ENCODE measurements around the gene YPEL5.
"Not testable (repeated sequence)": the region's sequence is repeated elsewhere in the genome, so short reads cannot be mapped to it uniquely, and the experiment has no call there.

The YPEL5 gene

GRCh38 chr2:30136764-30137444 lies 9.9 kb upstream of the YPEL5 start:
- H3K27ac ChIP-seq (ENCODE audit: low read depth, low read length), result no peak overlapping the region
- no peaks in the 10 kb centered on the region for H3K36me3 ChIP-seq (ENCODE audit: control insufficient read depth in 1 of 2, insufficient read depth in 2 of 2, low read length in 2 of 2)
- H3K4me3 ChIP-seq (ENCODE audit: low read depth in 1 of 2, low read length in 2 of 2), result no peak overlapping the region
- no peaks in the 10 kb centered on the region for H3K4me1 ChIP-seq (ENCODE audit: control insufficient read depth in 1 of 2, insufficient read depth in 2 of 2, low read length in 2 of 2)
- no peaks in the 10 kb centered on the region for H3K9me3 ChIP-seq (ENCODE audit: control insufficient read depth in 1 of 2, low read length in 2 of 2)
- H3K27me3 ChIP-seq (ENCODE audit: control insufficient read depth in 1 of 2, insufficient read depth in 2 of 2, low read length in 2 of 2), result peaks cover 0 to 4% of the 10 kb centered on the region in 2 donors
- no peak overlapping the region for H3K9ac ChIP-seq (ENCODE audit: low read depth in 1 of 2, low read length in 2 of 2)

GRCh38 chr2:30139131-30139870 lies 7.5 kb upstream of the YPEL5 start:
- Histone ChIP-seq H3K9ac (ENCODE audit: low read depth in 1 of 2, low read length in 2 of 2) (no peak overlapping the region), H3K36me3 (ENCODE audit: control insufficient read depth in 1 of 2, insufficient read depth in 2 of 2, low read length in 2 of 2) (no peaks in the 10 kb centered on the region), H3K27ac (ENCODE audit: low read depth, low read length) (no peak overlapping the region), H3K4me3 (ENCODE audit: low read depth in 1 of 2, low read length in 2 of 2) (no peak overlapping the region), H3K27me3 (ENCODE audit: control insufficient read depth in 1 of 2, insufficient read depth in 2 of 2, low read length in 2 of 2) (no peaks in the 10 kb centered on the region), H3K4me1 (ENCODE audit: control insufficient read depth in 1 of 2, insufficient read depth in 2 of 2, low read length in 2 of 2) (no peaks in the 10 kb centered on the region), H3K9me3 (ENCODE audit: control insufficient read depth in 1 of 2, low read length in 2 of 2) (no peaks in the 10 kb centered on the region)

GRCh38 chr2:30141136-30141535 lies 5.7 kb upstream of the YPEL5 start:
- H3K36me3 ChIP-seq (ENCODE audit: control insufficient read depth in 1 of 2, insufficient read depth in 2 of 2, low read length in 2 of 2), result no peaks in the 10 kb centered on the region
- no peak overlapping the region for H3K4me3 ChIP-seq (ENCODE audit: low read depth in 1 of 2, low read length in 2 of 2)
- no peak overlapping the region for H3K27ac ChIP-seq (ENCODE audit: low read depth, low read length)
- H3K9me3 ChIP-seq (ENCODE audit: control insufficient read depth in 1 of 2, low read length in 2 of 2), result no peaks in the 10 kb centered on the region
- H3K27me3 ChIP-seq (ENCODE audit: control insufficient read depth in 1 of 2, insufficient read depth in 2 of 2, low read length in 2 of 2), result no peaks in the 10 kb centered on the region
- H3K9ac ChIP-seq (ENCODE audit: low read depth in 1 of 2, low read length in 2 of 2), result no peak overlapping the region
- peaks cover 0 to 5% of the 10 kb centered on the region in 2 donors for H3K4me1 ChIP-seq (ENCODE audit: control insufficient read depth in 1 of 2, insufficient read depth in 2 of 2, low read length in 2 of 2)

- H3K36me3 ChIP-seq (ENCODE audit: control insufficient read depth in 1 of 2, insufficient read depth in 2 of 2, low read length in 2 of 2), result no peaks in the 10 kb centered on the region
- H3K27ac ChIP-seq (ENCODE audit: low read depth, low read length), result no peak overlapping the region
- H3K9me3 ChIP-seq (ENCODE audit: control insufficient read depth in 1 of 2, low read length in 2 of 2), result no peaks in the 10 kb centered on the region
- no peak overlapping the region for H3K9ac ChIP-seq (ENCODE audit: low read depth in 1 of 2, low read length in 2 of 2)
- peaks cover 10 to 12% of the 10 kb centered on the region in 2 donors for H3K4me1 ChIP-seq (ENCODE audit: control insufficient read depth in 1 of 2, insufficient read depth in 2 of 2, low read length in 2 of 2)
- H3K4me3 ChIP-seq (ENCODE audit: low read depth in 1 of 2, low read length in 2 of 2), result no peak overlapping the region
- no peaks in the 10 kb centered on the region for H3K27me3 ChIP-seq (ENCODE audit: control insufficient read depth in 1 of 2, insufficient read depth in 2 of 2, low read length in 2 of 2)
These were observed 2.5 kb upstream of the YPEL5 start for GRCh38 chr2:30144260-30144659.

- H3K4me3 ChIP-seq (ENCODE audit: low read depth in 1 of 2, low read length in 2 of 2); H3K9ac ChIP-seq (ENCODE audit: low read depth in 1 of 2, low read length in 2 of 2); H3K27ac ChIP-seq (ENCODE audit: low read depth, low read length); H3K9me3 ChIP-seq (ENCODE audit: control insufficient read depth in 1 of 2, low read length in 2 of 2); H3K36me3 ChIP-seq (ENCODE audit: control insufficient read depth in 1 of 2, insufficient read depth in 2 of 2, low read length in 2 of 2); H3K27me3 ChIP-seq (ENCODE audit: control insufficient read depth in 1 of 2, insufficient read depth in 2 of 2, low read length in 2 of 2): not testable (repeated sequence)
- H3K4me1 ChIP-seq (ENCODE audit: control insufficient read depth in 1 of 2, insufficient read depth in 2 of 2, low read length in 2 of 2), result peaks cover 17 to 18% of the 10 kb centered on the region in 2 donors
These were observed 1.9 kb upstream of the YPEL5 start for GRCh38 chr2:30144951-30145350.

GRCh38 chr2:30145826-30146336 lies 926 bp upstream of the YPEL5 start:
- Histone ChIP-seq H3K9me3 (ENCODE audit: control insufficient read depth in 1 of 2, low read length in 2 of 2) (no peaks in the 10 kb centered on the region), H3K9ac (ENCODE audit: low read depth in 1 of 2, low read length in 2 of 2) (peak overlapping the region; percentile 57 to 81), H3K27me3 (ENCODE audit: control insufficient read depth in 1 of 2, insufficient read depth in 2 of 2, low read length in 2 of 2) (no peaks in the 10 kb centered on the region), H3K4me3 (ENCODE audit: low read depth in 1 of 2, low read length in 2 of 2) (peak overlapping the region; percentile 62 to 76), H3K27ac (ENCODE audit: low read depth, low read length) (peak overlapping the region; percentile 43), H3K4me1 (ENCODE audit: control insufficient read depth in 1 of 2, insufficient read depth in 2 of 2, low read length in 2 of 2) (peaks cover 26 to 28% of the 10 kb centered on the region in 2 donors), H3K36me3 (ENCODE audit: control insufficient read depth in 1 of 2, insufficient read depth in 2 of 2, low read length in 2 of 2) (peaks cover 0 to 3% of the 10 kb centered on the region in 2 donors)

- H3K9me3 ChIP-seq (ENCODE audit: control insufficient read depth in 1 of 2, low read length in 2 of 2), result no peaks in the 10 kb centered on the region
- peaks cover 0 to 3% of the 10 kb centered on the region in 2 donors for H3K36me3 ChIP-seq (ENCODE audit: control insufficient read depth in 1 of 2, insufficient read depth in 2 of 2, low read length in 2 of 2)
- peak overlapping the region; percentile 76 to 78 for H3K4me3 ChIP-seq (ENCODE audit: low read depth in 1 of 2, low read length in 2 of 2)
- no peaks in the 10 kb centered on the region for H3K27me3 ChIP-seq (ENCODE audit: control insufficient read depth in 1 of 2, insufficient read depth in 2 of 2, low read length in 2 of 2)
- peak overlapping the region; percentile 79 to 85 for H3K9ac ChIP-seq (ENCODE audit: low read depth in 1 of 2, low read length in 2 of 2)
- H3K27ac ChIP-seq (ENCODE audit: low read depth, low read length), result peak overlapping the region; percentile 98
- peaks cover 29 to 32% of the 10 kb centered on the region in 2 donors for H3K4me1 ChIP-seq (ENCODE audit: control insufficient read depth in 1 of 2, insufficient read depth in 2 of 2, low read length in 2 of 2)
These were observed 448 bp downstream of the YPEL5 start for GRCh38 chr2:30147196-30147714.

GRCh38 chr2:30147715-30148610 lies 1.2 kb downstream of the YPEL5 start:
- H3K4me3 ChIP-seq (ENCODE audit: low read depth in 1 of 2, low read length in 2 of 2), result peak overlapping the region; percentile 76 to 78
- H3K9ac ChIP-seq (ENCODE audit: low read depth in 1 of 2, low read length in 2 of 2), result peak overlapping the region; percentile 3 to 76
- H3K9me3 ChIP-seq (ENCODE audit: control insufficient read depth in 1 of 2, low read length in 2 of 2), result no peaks in the 10 kb centered on the region
- H3K27me3 ChIP-seq (ENCODE audit: control insufficient read depth in 1 of 2, insufficient read depth in 2 of 2, low read length in 2 of 2), result no peaks in the 10 kb centered on the region
- H3K27ac ChIP-seq (ENCODE audit: low read depth, low read length), result peak overlapping the region; percentile 98
- H3K4me1 ChIP-seq (ENCODE audit: control insufficient read depth in 1 of 2, insufficient read depth in 2 of 2, low read length in 2 of 2), result peaks cover 29 to 32% of the 10 kb centered on the region in 2 donors
- peaks cover 0 to 3% of the 10 kb centered on the region in 2 donors for H3K36me3 ChIP-seq (ENCODE audit: control insufficient read depth in 1 of 2, insufficient read depth in 2 of 2, low read length in 2 of 2)

- no peaks in the 10 kb centered on the region for H3K9me3 ChIP-seq (ENCODE audit: control insufficient read depth in 1 of 2, low read length in 2 of 2)
- H3K27ac ChIP-seq (ENCODE audit: low read depth, low read length), result no peak overlapping the region
- no peaks in the 10 kb centered on the region for H3K27me3 ChIP-seq (ENCODE audit: control insufficient read depth in 1 of 2, insufficient read depth in 2 of 2, low read length in 2 of 2)
- no peak overlapping the region for H3K9ac ChIP-seq (ENCODE audit: low read depth in 1 of 2, low read length in 2 of 2)
- H3K36me3 ChIP-seq (ENCODE audit: control insufficient read depth in 1 of 2, insufficient read depth in 2 of 2, low read length in 2 of 2), result peaks cover 0 to 3% of the 10 kb centered on the region in 2 donors
- H3K4me1 ChIP-seq (ENCODE audit: control insufficient read depth in 1 of 2, insufficient read depth in 2 of 2, low read length in 2 of 2), result peaks cover 29 to 32% of the 10 kb centered on the region in 2 donors
- no peak overlapping the region for H3K4me3 ChIP-seq (ENCODE audit: low read depth in 1 of 2, low read length in 2 of 2)
These were observed 2.0 kb downstream of the YPEL5 start for GRCh38 chr2:30148850-30149249.
